HepG2 (cell line): ENCODE results near the gene CDK2. TPM values are rescaled to one million over a fixed set of nuclear protein-coding genes. Genes with fewer than 3 reads are reported as not detected.

Source experiments
- BCL6 ChIP-seq: IDR thresholded peaks from 2 replicates; pipeline ENCODE4 v1.6.1; 2016; ENCODE audit warnings: missing genetic modification reagents, missing compliant biosample characterization
- BRD4 ChIP-seq: sonication (generic); formaldehyde crosslinking; IDR thresholded peaks from 2 replicates; pipeline ENCODE4 v1.4.0; 2020; ENCODE audit warnings: missing genetic modification reagents
- FIP1L1 ChIP-seq: fragments of 200-400 bp; formaldehyde crosslinking; IDR thresholded peaks from 2 replicates; pipeline ENCODE4 v1.6.1; 2018; ENCODE audit warnings: low read depth, mild to moderate bottlenecking, low read length, moderate library complexity, borderline replicate concordance; ENCODE audit not compliant: insufficient read depth
- HIVEP1 ChIP-seq: sonication (generic); formaldehyde crosslinking; IDR thresholded peaks from 2 replicates; pipeline ENCODE4 v1.4.0; 2020; ENCODE audit warnings: mild to moderate bottlenecking, missing genetic modification reagents
- KLF6 ChIP-seq: IDR thresholded peaks from 2 replicates; pipeline ENCODE4 v1.8.0; 2016; ENCODE audit warnings: missing biosample characterization, missing genetic modification reagents
- NR2F6 ChIP-seq, 2 experiments: IDR thresholded peaks; 2 replicates each; pipeline ENCODE4 v1.6.1; 2016; ENCODE audit warnings: antibody characterized with exemption in 1 of 2, mild to moderate bottlenecking in 1 of 2
- RBM22 ChIP-seq: fragments of 200-400 bp; formaldehyde crosslinking; optimal IDR thresholded peaks from 2 replicates; pipeline ENCODE3; 2017; ENCODE audit warnings: mild to moderate bottlenecking, low read length, moderate library complexity
- SMAD9 ChIP-seq: sonication (generic); formaldehyde crosslinking; IDR thresholded peaks from 2 replicates; pipeline ENCODE4 v1.5.1; 2020; ENCODE audit warnings: mild to moderate bottlenecking, missing genetic modification reagents
- STAT5B ChIP-seq: sonication (generic); formaldehyde crosslinking; IDR thresholded peaks from 2 replicates; pipeline ENCODE4 v1.4.0; 2020; ENCODE audit warnings: missing genetic modification reagents
- ZBTB21 ChIP-seq: sonication (generic); formaldehyde crosslinking; IDR thresholded peaks from 2 replicates; pipeline ENCODE4 v1.4.0; 2020; ENCODE audit warnings: missing genetic modification reagents
- ZNF354B ChIP-seq: sonication (generic); formaldehyde crosslinking; IDR thresholded peaks from 2 replicates; pipeline ENCODE4 v1.8.0; 2022; ENCODE audit warnings: mild to moderate bottlenecking, missing genetic modification reagents
- ZNF550 ChIP-seq: sonication (generic); formaldehyde crosslinking; IDR thresholded peaks from 2 replicates; pipeline ENCODE4 v1.4.0; 2020; ENCODE audit warnings: mild to moderate bottlenecking, missing genetic modification reagents, borderline replicate concordance
- ZNF713 ChIP-seq: sonication (generic); formaldehyde crosslinking; IDR thresholded peaks from 2 replicates; pipeline ENCODE4 v1.4.0; 2020; ENCODE audit warnings: mild to moderate bottlenecking, missing genetic modification reagents
- ZNF883 ChIP-seq: sonication (generic); formaldehyde crosslinking; IDR thresholded peaks from 2 replicates; pipeline ENCODE4 v1.5.1; 2020; ENCODE audit warnings: mild to moderate bottlenecking, missing genetic modification reagents; ENCODE audit errors: not compliant biosample characterization
- ZSCAN9 ChIP-seq: IDR thresholded peaks from 2 replicates; pipeline ENCODE4 v1.6.1; 2016; ENCODE audit warnings: borderline replicate concordance
- polyA plus RNA-seq, 8 experiments: library from polyadenylated mRNA; depleted of rRNA in 3 of 8; stranded (reverse) in 7 of 8; unstranded in 1 of 8; fragments of >200 nt; fragmentation: Illumina TruSeq in 4 of 8; extraction: Trizol in 4 of 8; gene quantifications; 2 replicates each; pipeline versions ENCODE4 v1.2.1 to v1.2.3, GENCODE V29; 2011 to 2016; ENCODE audit warnings: low read depth in 4 of 8, missing spikeins in 1 of 8, mixed read lengths in 1 of 8; ENCODE audit not compliant: insufficient read depth in 1 of 8
- total RNA-seq, 5 experiments: library from RNA; depleted of rRNA; stranded (reverse); fragments of >200 nt; fragmentation: Illumina TruSeq; extraction: Trizol; gene quantifications; 2 replicates each; pipeline ENCODE4 v1.2.3, GENCODE V29; 2016; ENCODE audit warnings: low read depth in 1 of 5
- TF ChIP-seq, protein P1 (sequence below): sonication (generic); formaldehyde crosslinking; IDR thresholded peaks from 2 replicates; pipeline ENCODE4 v1.4.0; 2020; ENCODE audit warnings: missing genetic modification reagents, borderline replicate concordance
- TF ChIP-seq, protein P2 (sequence below): IDR thresholded peaks from 2 replicates; pipeline ENCODE4 v1.4.0; 2020; ENCODE audit warnings: mild to moderate bottlenecking, missing genetic modification reagents
- TF ChIP-seq, protein P3 (sequence below): sonication (generic); formaldehyde crosslinking; IDR thresholded peaks from 2 replicates; pipeline ENCODE4 v1.9.0; 2021; ENCODE audit warnings: missing genetic modification reagents, mild to moderate bottlenecking, borderline replicate concordance
- TF ChIP-seq, protein P4 (sequence below): sonication (generic); formaldehyde crosslinking; IDR thresholded peaks from 2 replicates; pipeline ENCODE4 v1.4.0; 2020; ENCODE audit warnings: low read depth, mild to moderate bottlenecking, missing genetic modification reagents

Gene CDK2
- total and polyA plus RNA-seq, 2 of the 13 experiments (the other 11 are each of a cell fraction or from before 2014, with no cell fraction given) = 47.5 to 52.6 TPM

DNA sequence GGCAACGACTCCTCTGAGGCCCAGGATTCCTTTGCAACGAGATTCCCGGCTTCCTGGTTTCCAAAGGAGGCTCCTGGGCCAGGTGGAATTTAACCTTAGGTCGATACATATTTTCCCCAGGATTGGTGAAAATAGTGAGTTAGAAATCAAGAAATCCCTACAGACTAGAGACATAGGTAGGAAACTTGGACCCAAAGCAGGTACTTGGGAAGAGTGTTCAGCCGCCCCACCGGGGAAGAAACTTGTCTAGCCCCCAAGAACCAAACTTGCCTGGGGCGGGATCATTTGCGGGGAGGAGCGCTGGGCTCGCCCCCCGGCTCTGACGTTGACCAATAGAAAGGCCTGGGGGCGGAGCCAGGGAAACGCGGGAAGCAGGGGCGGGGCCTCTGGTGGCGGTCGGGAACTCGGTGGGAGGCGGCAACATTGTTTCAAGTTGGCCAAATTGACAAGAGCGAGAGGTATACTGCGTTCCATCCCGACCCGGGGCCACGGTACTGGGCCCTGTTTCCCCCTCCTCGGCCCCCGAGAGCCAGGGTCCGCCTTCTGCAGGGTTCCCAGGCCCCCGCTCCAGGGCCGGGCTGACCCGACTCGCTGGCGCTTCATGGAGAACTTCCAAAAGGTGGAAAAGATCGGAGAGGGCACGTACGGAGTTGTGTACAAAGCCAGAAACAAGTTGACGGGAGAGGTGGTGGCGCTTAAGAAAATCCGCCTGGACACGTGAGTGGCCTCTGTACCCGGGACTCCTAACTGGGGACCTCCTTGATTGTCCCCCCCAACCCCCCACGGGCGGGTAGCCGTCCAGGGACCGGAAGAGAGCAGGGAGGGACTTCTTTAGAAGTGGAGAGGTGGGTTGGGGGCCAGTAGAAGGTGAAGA lies at the start of gene CDK2 (continued):
- TF ChIP-seq SMAD9 (CRISPR knock-in tag) (no peak), BCL6 (no peak), KLF6 (CRISPR knock-in tag) (no peak), RBM22 (no peak), ZSCAN9 (CRISPR knock-in tag) (no peak), ZNF354B (CRISPR knock-in tag) (no peak), ZNF713 (CRISPR knock-in tag) (no peak), ZNF883 (CRISPR knock-in tag) (peak; percentile 42), BRD4 (no peak), NR2F6 (IDR thresholded peaks at IDR 0.05) (no peak), NR2F6 (CRISPR knock-in tag; IDR thresholded peaks at IDR 0.05) (no peak), ZBTB21 (CRISPR knock-in tag) (no peak), HIVEP1 (no peak), ZNF550 (CRISPR knock-in tag) (no peak), STAT5B (CRISPR knock-in tag) (no peak), FIP1L1 (no peak)
- TF ChIP-seq, protein P1, sequence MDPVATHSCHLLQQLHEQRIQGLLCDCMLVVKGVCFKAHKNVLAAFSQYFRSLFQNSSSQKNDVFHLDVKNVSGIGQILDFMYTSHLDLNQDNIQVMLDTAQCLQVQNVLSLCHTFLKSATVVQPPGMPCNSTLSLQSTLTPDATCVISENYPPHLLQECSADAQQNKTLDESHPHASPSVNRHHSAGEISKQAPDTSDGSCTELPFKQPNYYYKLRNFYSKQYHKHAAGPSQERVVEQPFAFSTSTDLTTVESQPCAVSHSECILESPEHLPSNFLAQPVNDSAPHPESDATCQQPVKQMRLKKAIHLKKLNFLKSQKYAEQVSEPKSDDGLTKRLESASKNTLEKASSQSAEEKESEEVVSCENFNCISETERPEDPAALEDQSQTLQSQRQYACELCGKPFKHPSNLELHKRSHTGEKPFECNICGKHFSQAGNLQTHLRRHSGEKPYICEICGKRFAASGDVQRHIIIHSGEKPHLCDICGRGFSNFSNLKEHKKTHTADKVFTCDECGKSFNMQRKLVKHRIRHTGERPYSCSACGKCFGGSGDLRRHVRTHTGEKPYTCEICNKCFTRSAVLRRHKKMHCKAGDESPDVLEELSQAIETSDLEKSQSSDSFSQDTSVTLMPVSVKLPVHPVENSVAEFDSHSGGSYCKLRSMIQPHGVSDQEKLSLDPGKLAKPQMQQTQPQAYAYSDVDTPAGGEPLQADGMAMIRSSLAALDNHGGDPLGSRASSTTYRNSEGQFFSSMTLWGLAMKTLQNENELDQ (CRISPR knock-in tag) = no peak
- TF ChIP-seq, protein P2, sequence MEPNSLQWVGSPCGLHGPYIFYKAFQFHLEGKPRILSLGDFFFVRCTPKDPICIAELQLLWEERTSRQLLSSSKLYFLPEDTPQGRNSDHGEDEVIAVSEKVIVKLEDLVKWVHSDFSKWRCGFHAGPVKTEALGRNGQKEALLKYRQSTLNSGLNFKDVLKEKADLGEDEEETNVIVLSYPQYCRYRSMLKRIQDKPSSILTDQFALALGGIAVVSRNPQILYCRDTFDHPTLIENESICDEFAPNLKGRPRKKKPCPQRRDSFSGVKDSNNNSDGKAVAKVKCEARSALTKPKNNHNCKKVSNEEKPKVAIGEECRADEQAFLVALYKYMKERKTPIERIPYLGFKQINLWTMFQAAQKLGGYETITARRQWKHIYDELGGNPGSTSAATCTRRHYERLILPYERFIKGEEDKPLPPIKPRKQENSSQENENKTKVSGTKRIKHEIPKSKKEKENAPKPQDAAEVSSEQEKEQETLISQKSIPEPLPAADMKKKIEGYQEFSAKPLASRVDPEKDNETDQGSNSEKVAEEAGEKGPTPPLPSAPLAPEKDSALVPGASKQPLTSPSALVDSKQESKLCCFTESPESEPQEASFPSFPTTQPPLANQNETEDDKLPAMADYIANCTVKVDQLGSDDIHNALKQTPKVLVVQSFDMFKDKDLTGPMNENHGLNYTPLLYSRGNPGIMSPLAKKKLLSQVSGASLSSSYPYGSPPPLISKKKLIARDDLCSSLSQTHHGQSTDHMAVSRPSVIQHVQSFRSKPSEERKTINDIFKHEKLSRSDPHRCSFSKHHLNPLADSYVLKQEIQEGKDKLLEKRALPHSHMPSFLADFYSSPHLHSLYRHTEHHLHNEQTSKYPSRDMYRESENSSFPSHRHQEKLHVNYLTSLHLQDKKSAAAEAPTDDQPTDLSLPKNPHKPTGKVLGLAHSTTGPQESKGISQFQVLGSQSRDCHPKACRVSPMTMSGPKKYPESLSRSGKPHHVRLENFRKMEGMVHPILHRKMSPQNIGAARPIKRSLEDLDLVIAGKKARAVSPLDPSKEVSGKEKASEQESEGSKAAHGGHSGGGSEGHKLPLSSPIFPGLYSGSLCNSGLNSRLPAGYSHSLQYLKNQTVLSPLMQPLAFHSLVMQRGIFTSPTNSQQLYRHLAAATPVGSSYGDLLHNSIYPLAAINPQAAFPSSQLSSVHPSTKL (CRISPR knock-in tag) = no peak; the same call in 1 of the 2 replicates
- TF ChIP-seq, protein P3, sequence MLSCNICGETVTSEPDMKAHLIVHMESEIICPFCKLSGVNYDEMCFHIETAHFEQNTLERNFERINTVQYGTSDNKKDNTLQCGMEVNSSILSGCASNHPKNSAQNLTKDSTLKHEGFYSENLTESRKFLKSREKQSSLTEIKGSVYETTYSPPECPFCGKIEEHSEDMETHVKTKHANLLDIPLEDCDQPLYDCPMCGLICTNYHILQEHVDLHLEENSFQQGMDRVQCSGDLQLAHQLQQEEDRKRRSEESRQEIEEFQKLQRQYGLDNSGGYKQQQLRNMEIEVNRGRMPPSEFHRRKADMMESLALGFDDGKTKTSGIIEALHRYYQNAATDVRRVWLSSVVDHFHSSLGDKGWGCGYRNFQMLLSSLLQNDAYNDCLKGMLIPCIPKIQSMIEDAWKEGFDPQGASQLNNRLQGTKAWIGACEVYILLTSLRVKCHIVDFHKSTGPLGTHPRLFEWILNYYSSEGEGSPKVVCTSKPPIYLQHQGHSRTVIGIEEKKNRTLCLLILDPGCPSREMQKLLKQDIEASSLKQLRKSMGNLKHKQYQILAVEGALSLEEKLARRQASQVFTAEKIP (CRISPR knock-in tag) = no peak
- TF ChIP-seq, protein P4, sequence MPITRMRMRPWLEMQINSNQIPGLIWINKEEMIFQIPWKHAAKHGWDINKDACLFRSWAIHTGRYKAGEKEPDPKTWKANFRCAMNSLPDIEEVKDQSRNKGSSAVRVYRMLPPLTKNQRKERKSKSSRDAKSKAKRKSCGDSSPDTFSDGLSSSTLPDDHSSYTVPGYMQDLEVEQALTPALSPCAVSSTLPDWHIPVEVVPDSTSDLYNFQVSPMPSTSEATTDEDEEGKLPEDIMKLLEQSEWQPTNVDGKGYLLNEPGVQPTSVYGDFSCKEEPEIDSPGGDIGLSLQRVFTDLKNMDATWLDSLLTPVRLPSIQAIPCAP (CRISPR knock-in tag) = no peak
